GM19468 (cell line): ENCODE measurements around the gene OPRD1.

ENCODE experiments used
- ATAC-seq: cut with Tn5 transposase; IDR thresholded peaks from one replicate; pipeline ENCODE4 v1.9.1; 2021; ENCODE audit warnings: mild to moderate bottlenecking, moderate library complexity, moderate number of reproducible peaks; ENCODE audit not compliant: unreplicated experiment; ENCODE audit errors: extremely low read depth

The OPRD1 gene

DNA sequence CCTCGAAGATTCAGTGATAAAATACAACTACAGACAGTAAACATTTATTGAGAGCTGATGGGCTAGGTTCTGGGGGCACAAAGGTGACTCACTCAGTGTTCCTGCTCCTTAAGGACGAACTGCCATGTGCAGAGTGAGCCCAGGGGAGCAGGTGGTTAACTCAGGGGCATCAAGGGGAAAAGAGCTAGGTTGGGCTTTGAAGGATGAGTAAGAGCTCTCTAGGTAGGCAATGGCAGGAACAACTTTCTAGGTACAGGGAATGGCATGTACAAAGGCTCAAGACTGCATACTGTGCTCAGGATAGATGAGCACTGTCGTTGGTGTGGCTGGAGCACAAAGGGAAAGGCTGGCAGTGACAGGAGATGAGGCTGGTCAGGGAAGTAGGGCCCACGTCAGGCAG, 85.8 kb downstream of the OPRD1 start:
- no peak for ATAC-seq

GRCh38 chr1:28898405-28898881, 86.5 kb downstream of the OPRD1 start:
- no peak for ATAC-seq

DNA sequence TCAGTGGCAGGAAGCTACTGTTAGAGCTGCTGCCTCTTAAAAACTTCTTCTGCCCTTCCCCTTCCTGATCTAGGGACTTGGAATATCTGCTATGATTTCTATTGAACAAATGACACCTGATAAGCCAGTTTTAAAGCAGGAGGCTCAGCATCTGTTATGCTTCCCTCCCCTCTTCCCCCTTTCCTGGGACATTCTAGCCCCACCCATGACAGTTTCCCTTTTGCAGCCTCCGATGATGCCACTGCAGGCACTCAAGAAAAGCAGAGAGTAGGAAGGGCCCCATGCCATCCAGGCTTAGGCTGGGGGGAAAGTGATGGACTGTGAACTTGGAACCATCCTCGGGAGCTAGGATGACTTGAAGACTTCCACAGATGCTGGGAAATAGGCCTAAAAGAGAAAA, 87.3 kb downstream of the OPRD1 start:
- ATAC-seq: no peak

DNA sequence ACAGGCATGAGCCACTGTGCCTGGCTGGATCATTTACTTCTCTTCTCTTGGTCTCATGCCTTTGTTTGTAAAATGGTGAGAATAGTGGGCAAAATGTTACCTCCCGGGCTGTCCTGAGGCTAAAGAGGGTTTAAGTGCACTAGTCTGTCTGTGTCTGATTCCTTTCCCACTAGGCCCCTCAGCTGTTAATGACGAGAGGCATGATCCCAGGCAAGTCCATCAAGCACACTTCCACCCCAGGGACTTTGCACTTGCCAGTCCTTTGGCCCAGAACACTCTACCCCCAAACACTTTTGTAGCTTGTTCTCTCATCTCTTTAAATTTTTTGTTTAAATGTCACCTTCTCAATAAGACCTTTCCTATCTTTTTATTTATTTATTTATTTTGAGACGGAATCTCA, 88.6 kb downstream of the OPRD1 start:
- no peak for ATAC-seq

DNA sequence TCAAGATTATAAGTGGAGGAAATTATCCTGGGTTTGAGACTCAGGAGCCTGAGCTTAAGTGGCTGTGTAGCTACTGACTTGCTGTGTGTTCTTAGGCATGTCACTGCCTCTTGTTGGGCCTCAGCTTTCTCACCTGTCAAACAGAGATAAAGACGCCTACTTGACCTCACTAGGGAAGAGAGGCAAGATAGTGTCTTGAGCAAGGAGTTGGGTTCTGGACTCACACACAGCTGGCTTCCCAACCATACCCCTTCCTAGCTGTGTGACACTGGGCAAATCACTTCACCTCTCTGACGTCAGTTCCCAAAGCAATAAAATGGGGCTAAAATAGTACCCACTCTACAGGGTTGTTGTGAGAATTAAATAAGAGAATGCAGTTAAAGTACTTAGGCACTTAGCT, 90.8 kb downstream of the OPRD1 start:
- ATAC-seq: no peak

DNA sequence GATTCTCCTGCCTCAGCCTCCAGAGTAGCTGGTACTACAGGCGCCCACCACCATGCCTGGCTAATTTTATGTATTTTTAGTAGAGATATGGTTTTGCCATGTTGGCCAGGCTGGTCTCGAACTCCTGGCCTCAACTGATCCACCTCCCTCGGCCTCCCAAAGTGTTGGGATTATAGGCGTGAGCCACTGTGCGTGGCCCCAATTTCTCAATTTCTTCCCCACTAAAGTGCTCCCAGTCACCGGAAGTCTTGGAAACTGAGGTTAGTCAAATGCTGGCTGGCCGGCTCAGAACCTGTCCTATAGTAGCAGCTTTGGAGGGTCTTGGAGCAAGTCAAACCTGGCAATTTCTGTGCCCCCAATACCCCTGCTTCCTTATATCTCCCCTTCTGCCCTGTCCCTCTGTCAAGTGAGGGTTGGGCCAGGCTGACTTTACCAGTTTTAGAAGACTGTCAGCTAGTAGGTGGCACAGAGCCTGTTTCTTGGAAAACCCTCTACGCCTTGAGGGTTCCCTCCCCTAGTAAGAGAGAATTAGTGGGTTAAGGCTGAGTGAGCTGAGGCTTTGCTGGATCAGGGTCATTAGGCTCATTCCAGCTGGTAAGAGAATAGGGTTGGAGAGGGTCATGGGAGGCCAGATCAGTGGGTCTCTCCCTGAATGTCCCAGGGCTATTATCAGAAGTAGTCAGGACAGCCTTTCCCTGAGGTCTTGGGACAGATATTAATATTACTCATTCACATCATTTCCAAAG, 94.1 kb downstream of the OPRD1 start:
- ATAC-seq: no peak

- ATAC-seq: no peak
Measured at GRCh38 chr1:28909198-28909597, 97.2 kb downstream of the OPRD1 start.

- ATAC-seq: no peak
Measured at GRCh38 chr1:28910379-28911115, 98.6 kb downstream of the OPRD1 start.

- ATAC-seq: no peak
Measured at GRCh38 chr1:28913786-28914227, 101.8 kb downstream of the OPRD1 start.

GRCh38 chr1:28914228-28915030, 102.5 kb downstream of the OPRD1 start, which contains the start of gene EPB41:
Gene EPB41, plus strand, starts transcription at chr1:28914569. Its CDS starts 72,869 bp downstream, at chr1:28987438.
- ATAC-seq: peak; percentile 75

DNA sequence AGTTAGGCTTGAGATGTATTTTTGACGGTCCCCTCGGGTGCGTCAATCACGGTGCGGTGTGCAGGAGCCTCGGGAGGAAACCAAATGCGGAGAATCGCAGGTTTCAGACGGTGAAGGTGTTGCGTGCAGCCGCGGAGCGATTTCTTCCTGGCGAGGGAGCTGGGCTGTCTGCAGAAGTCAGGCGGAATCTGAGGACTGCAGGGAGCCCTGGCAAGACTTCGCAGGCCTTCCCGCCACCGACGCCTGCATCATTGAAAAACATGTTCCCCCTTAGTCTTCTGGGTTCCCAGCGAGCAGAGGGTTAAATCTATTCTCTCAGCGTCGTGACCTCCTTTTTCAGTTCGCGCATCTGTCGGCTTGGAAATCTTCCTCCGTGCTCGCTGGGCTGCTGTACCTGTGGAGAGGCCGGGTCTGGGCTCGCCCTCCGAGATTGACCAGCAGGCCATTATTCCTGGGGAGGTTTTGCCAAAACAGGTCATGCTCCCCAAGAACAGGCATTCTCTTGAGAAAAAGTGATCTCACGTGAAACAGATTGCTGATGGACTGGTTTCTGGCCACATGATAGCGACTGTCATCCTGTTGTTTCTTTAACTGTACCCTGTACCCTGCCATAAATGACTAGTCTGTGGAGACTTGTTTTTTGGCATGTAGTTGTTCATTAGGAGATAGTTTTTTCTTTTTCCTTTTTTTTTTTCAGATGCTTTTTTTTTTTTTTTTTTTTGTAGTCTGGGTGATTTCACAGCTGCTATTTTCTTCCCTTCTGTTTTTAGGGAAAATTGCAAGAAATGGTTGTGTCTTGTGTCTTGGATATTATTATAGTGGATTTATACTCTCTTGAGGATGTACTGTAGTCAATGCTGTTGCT, 103.3 kb downstream of the OPRD1 start:
- ATAC-seq: no peak

DNA sequence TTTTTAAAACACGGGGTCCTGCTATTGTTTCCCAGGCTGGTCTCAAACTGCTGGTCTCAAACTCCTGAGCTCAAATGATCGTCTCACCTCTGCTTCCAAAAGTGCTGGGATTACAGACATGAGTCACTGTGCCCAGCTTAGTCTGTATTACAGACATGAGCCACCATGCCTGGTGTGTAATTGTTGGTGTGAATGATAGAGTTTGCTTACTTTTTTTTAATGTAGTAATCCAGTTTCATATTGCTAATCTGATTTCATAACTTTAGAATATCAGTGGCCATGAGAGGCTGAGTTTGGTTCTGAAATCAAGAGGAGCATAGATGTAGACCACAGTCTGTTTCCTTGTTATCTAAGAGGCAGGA, 105.8 kb downstream of the OPRD1 start:
- ATAC-seq: no peak
